Epidermal melanocyte (primary cell): ENCODE results near the gene PRKAG2.
"Not testable (repeated sequence)": the region's sequence is repeated elsewhere in the genome, so short reads cannot be mapped to it uniquely, and the experiment has no call there.

Experiments used
- DNase-seq: peaks from one replicate; pipeline ENCODE4 v3.0.0; 2011; ENCODE audit warnings: low spot score; ENCODE audit not compliant: insufficient read length

Gene PRKAG2

GRCh38 chr7:151597541-151598444, 279.1 kb downstream of the PRKAG2 start:
- DNase-seq = no peak

GRCh38 chr7:151595702-151596350, 281.1 kb downstream of the PRKAG2 start:
- no peak for DNase-seq

GRCh38 chr7:151592868-151593486, 283.9 kb downstream of the PRKAG2 start:
- peak; percentile 25 for DNase-seq

- no peak for DNase-seq
Observed at GRCh38 chr7:151592330-151592729, 284.6 kb downstream of the PRKAG2 start.

- no peak for DNase-seq
Observed at GRCh38 chr7:151591866-151592265, 285.0 kb downstream of the PRKAG2 start.

- DNase-seq = no peak
Observed at GRCh38 chr7:151590850-151591771, 285.8 kb downstream of the PRKAG2 start.

- DNase-seq = no peak
Observed at GRCh38 chr7:151590071-151590849, 286.7 kb downstream of the PRKAG2 start.

GRCh38 chr7:151588982-151589381, 287.9 kb downstream of the PRKAG2 start:
- DNase-seq = no peak

GRCh38 chr7:151586531-151587260, 290.2 kb downstream of the PRKAG2 start:
- DNase-seq = no peak

GRCh38 chr7:151585744-151586393, 291.0 kb downstream of the PRKAG2 start:
- DNase-seq = no peak

GRCh38 chr7:151581741-151582140, 295.2 kb downstream of the PRKAG2 start:
- DNase-seq = no peak

GRCh38 chr7:151579644-151580043, 297.3 kb downstream of the PRKAG2 start:
- DNase-seq = no peak

- no peak for DNase-seq
Observed at GRCh38 chr7:151575410-151575809, 301.5 kb downstream of the PRKAG2 start.

- not testable (repeated sequence) for DNase-seq
Observed at GRCh38 chr7:151573046-151573445, 303.9 kb downstream of the PRKAG2 start.

- no peak for DNase-seq
Observed at GRCh38 chr7:151572136-151572535, 304.8 kb downstream of the PRKAG2 start.

GRCh38 chr7:151571471-151571870, 305.4 kb downstream of the PRKAG2 start:
- DNase-seq = no peak

GRCh38 chr7:151570366-151570915, 306.5 kb downstream of the PRKAG2 start:
- no peak for DNase-seq

- DNase-seq = no peak
Observed at GRCh38 chr7:151568956-151569940, 307.7 kb downstream of the PRKAG2 start.
